ENCODE data around the gene ITSN1. TPM values are rescaled to one million over a fixed set of nuclear protein-coding genes. Genes with fewer than 3 reads are reported as not detected.

The ITSN1 gene
- total and polyA plus RNA-seq, 2 of the 13 experiments (the other 11 are each of a cell fraction or from before 2014, with no cell fraction given): 26.1 to 33.8 TPM

DNA sequence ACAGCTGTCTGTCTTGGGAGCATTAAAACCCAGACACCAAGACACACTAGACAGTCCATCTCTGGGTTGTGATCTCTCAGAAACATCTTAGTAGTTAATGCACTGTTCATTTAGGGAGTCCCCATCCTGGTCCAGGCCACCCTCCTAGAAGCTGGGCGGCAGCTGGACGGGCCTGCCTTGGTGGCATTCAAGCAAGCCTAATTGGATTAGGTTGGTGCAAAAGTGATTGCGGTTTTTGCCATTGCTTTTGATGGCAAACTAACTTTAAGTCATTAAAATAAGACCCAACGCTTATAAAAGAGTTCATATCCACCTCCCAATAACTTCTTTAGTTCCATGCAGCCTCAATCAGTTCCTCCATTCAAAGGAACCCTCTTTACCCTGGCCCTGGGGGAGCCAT lies 251.6 kb downstream of the ITSN1 start (continued):
- TF ChIP-seq, protein P1, sequence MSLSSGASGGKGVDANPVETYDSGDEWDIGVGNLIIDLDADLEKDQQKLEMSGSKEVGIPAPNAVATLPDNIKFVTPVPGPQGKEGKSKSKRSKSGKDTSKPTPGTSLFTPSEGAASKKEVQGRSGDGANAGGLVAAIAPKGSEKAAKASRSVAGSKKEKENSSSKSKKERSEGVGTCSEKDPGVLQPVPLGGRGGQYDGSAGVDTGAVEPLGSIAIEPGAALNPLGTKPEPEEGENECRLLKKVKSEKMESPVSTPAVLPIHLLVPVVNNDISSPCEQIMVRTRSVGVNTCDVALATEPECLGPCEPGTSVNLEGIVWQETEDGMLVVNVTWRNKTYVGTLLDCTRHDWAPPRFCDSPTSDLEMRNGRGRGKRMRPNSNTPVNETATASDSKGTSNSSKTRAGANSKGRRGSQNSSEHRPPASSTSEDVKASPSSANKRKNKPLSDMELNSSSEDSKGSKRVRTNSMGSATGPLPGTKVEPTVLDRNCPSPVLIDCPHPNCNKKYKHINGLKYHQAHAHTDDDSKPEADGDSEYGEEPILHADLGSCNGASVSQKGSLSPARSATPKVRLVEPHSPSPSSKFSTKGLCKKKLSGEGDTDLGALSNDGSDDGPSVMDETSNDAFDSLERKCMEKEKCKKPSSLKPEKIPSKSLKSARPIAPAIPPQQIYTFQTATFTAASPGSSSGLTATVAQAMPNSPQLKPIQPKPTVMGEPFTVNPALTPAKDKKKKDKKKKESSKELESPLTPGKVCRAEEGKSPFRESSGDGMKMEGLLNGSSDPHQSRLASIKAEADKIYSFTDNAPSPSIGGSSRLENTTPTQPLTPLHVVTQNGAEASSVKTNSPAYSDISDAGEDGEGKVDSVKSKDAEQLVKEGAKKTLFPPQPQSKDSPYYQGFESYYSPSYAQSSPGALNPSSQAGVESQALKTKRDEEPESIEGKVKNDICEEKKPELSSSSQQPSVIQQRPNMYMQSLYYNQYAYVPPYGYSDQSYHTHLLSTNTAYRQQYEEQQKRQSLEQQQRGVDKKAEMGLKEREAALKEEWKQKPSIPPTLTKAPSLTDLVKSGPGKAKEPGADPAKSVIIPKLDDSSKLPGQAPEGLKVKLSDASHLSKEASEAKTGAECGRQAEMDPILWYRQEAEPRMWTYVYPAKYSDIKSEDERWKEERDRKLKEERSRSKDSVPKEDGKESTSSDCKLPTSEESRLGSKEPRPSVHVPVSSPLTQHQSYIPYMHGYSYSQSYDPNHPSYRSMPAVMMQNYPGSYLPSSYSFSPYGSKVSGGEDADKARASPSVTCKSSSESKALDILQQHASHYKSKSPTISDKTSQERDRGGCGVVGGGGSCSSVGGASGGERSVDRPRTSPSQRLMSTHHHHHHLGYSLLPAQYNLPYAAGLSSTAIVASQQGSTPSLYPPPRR (CRISPR knock-in tag; IDR thresholded peaks at IDR 0.05; ENCODE audit: borderline replicate concordance): no peak
- TF ChIP-seq, protein P2, sequence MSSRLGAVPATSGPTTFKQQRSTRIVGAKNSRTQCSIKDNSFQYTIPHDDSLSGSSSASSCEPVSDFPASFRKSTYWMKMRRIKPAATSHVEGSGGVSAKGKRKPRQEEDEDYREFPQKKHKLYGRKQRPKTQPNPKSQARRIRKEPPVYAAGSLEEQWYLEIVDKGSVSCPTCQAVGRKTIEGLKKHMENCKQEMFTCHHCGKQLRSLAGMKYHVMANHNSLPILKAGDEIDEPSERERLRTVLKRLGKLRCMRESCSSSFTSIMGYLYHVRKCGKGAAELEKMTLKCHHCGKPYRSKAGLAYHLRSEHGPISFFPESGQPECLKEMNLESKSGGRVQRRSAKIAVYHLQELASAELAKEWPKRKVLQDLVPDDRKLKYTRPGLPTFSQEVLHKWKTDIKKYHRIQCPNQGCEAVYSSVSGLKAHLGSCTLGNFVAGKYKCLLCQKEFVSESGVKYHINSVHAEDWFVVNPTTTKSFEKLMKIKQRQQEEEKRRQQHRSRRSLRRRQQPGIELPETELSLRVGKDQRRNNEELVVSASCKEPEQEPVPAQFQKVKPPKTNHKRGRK (CRISPR knock-in tag; IDR thresholded peaks at IDR 0.05): no peak
- TF ChIP-seq NPAS2 (CRISPR knock-in tag; IDR thresholded peaks at IDR 0.05; ENCODE audit: borderline replicate concordance): no peak

DNA sequence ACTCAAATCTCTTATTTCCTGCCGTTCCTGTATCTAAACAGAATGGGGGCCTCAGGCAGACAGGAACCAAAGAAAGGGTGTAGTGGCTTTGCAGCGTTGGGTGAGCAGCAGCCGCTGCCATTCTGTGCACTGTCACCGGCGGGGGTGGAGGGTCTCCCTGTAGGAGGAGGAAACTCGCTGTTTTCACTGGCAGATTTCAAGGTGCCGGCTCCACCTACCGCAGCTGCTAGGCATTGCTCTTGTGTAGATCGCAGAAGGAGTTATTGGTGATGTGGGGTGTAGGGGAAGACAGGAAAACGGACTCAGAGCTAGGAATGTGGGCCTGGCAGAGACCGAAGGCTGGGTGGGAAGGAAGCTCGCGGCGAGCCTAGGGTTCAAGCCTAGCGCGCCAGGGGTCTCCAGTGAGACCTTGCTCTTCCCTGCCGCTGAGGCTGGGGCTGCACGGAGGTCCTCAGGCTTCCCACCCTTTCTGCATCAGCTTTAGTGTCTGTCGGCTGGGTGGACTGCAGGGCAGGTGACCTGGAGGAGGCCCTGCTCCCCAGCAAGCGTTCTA lies 252.5 kb downstream of the ITSN1 start:
- Histone ChIP-seq H3K4me3 (replicated peaks in 1 of 3; ENCODE audit: insufficient read depth in 1 of 3, low read depth in 2 of 3, low read length in 3 of 3) (peak overlapping the region; percentile 33 to 73 (median 43)), H3K9ac (ENCODE audit: insufficient read depth, low read depth, low read length) (peak overlapping the region; percentile 32; the same call in 1 of the 2 replicates), H3K36me3 (replicated peaks in 1 of 2; ENCODE audit: control insufficient read depth in 1 of 2, insufficient read depth in 2 of 2, low read length in 2 of 2) (no peaks in the 10 kb centered on the region), H3K4me2 (ENCODE audit: low read depth, low read length) (peak overlapping the region; percentile 92), H4K20me1 (ENCODE audit: insufficient read depth, low read length) (no peaks in the 10 kb centered on the region), H3K9me3 (ENCODE audit: low read length) (no peaks in the 10 kb centered on the region), H3K79me2 (ENCODE audit: insufficient read depth, low read length) (no peaks in the 10 kb centered on the region), H3K27ac (ENCODE audit: extremely low read length, insufficient read depth, low read length) (no peak overlapping the region), H2AFZ (ENCODE audit: low read length) (no peak overlapping the region), H3K4me1 (ENCODE audit: insufficient read depth, low read length) (peaks cover 30% of the 10 kb centered on the region), H3K27me3 (ENCODE audit: control insufficient read depth in 1 of 2, insufficient read depth in 2 of 2, low read length in 2 of 2) (peaks cover 0 to 24% of the 10 kb centered on the region in 2 experiments; a peak in 1 of 5 replicates)
- in situ Hi-C loops (cut with HindIII; ENCODE audit: extremely low pct_ligation_motif_present, low pct_unique_long_range_greater_than_20kb): no loop called here
- intact Hi-C loops (cut with micrococcal nuclease; ENCODE audit: unreplicated experiment): loop anchor here (2.0 to 5.0 kb wide), 2 partner anchors 43 to 252 kb away; partner anchors contain the start of gene ITSN1
- BruUV-seq (replicated peaks): no TSS peak
- peak; percentile 74 for FAIRE-seq
- peak; percentile 70 for DNase-seq (ENCODE audit: low spot score)
- 1% methylated on average over 18 of the region's 20 CpGs for WGBS (ENCODE audit: low lambda C conversion rate)
- POLR2A ChIA-PET: interaction anchor here (1.0 to 1.7 kb wide), 2 partner anchors 9 to 250 kb away, joined by 3 read pairs; no protein-coding TSS in a partner anchor
- ATAC-seq: peak; percentile 93
- CTCF ChIA-PET (ENCODE audit: low intra/inter-chr PET ratio, low total read pairs): no interaction called here
- TF ChIP-seq ZNF547 (CRISPR knock-in tag; IDR thresholded peaks at IDR 0.05) (no peak), GATAD1 (CRISPR knock-in tag; IDR thresholded peaks at IDR 0.05) (no peak)
- TF ChIP-seq, protein P3, sequence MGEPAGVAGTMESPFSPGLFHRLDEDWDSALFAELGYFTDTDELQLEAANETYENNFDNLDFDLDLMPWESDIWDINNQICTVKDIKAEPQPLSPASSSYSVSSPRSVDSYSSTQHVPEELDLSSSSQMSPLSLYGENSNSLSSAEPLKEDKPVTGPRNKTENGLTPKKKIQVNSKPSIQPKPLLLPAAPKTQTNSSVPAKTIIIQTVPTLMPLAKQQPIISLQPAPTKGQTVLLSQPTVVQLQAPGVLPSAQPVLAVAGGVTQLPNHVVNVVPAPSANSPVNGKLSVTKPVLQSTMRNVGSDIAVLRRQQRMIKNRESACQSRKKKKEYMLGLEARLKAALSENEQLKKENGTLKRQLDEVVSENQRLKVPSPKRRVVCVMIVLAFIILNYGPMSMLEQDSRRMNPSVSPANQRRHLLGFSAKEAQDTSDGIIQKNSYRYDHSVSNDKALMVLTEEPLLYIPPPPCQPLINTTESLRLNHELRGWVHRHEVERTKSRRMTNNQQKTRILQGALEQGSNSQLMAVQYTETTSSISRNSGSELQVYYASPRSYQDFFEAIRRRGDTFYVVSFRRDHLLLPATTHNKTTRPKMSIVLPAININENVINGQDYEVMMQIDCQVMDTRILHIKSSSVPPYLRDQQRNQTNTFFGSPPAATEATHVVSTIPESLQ (CRISPR knock-in tag; conservative IDR thresholded peaks at IDR 0.05): no peak
- TF ChIP-seq, protein P4, sequence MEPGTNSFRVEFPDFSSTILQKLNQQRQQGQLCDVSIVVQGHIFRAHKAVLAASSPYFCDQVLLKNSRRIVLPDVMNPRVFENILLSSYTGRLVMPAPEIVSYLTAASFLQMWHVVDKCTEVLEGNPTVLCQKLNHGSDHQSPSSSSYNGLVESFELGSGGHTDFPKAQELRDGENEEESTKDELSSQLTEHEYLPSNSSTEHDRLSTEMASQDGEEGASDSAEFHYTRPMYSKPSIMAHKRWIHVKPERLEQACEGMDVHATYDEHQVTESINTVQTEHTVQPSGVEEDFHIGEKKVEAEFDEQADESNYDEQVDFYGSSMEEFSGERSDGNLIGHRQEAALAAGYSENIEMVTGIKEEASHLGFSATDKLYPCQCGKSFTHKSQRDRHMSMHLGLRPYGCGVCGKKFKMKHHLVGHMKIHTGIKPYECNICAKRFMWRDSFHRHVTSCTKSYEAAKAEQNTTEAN (CRISPR knock-in tag; conservative IDR thresholded peaks at IDR 0.05): no peak
